Lower leg skin (tissue), 3 donors: ENCODE data around the gene COL4A1.

Experiments
- POLR2A ChIP-seq, 2 donors: fragments of 450-650 bp; IDR thresholded peaks; one replicate each; pipeline ENCODE4 v1.6.1; 2016 to 2017; ENCODE audit warnings: antibody characterized with exemption in 2 of 2, mild to moderate bottlenecking in 1 of 2, moderate library complexity in 1 of 2
- TF ChIP-seq, protein P1 (sequence below), 3 donors: fragments of 450-650 bp; IDR thresholded peaks; one replicate each; pipeline ENCODE4 v1.5.1; 2016; ENCODE audit warnings: antibody characterized with exemption in 3 of 3, mild to moderate bottlenecking in 3 of 3, moderate library complexity in 2 of 3

DNA sequence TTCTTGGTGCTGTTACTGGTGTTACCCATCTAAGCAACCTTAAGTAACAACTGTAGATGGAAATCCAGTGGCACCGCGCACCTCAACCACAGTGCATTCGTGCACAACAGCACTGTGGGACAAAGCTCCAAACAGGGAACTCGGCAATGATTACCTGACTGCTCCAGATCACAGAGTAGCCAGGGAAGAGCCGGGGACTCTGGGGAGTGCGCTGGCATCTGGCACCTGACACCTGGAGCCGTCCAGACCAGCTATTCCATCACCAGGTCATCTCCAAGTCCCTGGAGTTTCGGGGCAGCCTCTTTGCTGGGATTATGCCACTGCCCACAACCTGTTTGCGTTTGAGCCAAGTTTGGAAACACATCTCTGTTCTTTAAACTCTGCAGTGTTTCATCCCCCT lies 62.0 kb downstream of the COL4A1 start:
- TF ChIP-seq POLR2A (IDR thresholded peaks at IDR 0.05), result no peak
- TF ChIP-seq, protein P1, sequence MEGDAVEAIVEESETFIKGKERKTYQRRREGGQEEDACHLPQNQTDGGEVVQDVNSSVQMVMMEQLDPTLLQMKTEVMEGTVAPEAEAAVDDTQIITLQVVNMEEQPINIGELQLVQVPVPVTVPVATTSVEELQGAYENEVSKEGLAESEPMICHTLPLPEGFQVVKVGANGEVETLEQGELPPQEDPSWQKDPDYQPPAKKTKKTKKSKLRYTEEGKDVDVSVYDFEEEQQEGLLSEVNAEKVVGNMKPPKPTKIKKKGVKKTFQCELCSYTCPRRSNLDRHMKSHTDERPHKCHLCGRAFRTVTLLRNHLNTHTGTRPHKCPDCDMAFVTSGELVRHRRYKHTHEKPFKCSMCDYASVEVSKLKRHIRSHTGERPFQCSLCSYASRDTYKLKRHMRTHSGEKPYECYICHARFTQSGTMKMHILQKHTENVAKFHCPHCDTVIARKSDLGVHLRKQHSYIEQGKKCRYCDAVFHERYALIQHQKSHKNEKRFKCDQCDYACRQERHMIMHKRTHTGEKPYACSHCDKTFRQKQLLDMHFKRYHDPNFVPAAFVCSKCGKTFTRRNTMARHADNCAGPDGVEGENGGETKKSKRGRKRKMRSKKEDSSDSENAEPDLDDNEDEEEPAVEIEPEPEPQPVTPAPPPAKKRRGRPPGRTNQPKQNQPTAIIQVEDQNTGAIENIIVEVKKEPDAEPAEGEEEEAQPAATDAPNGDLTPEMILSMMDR (IDR thresholded peaks at IDR 0.05), result no peak
